Prostate gland (tissue), 2 donors: ENCODE measurements around the gene INPP5K.

ENCODE experiments used
- POLR2A ChIP-seq: fragments of 450-650 bp; IDR thresholded peaks from one replicate; pipeline ENCODE4 v1.6.1; 2016; ENCODE audit warnings: antibody characterized with exemption, mild to moderate bottlenecking
- POLR2AphosphoS5 ChIP-seq: sonication (generic); formaldehyde crosslinking; IDR thresholded peaks from one replicate; pipeline ENCODE4 v1.6.1; 2017; ENCODE audit warnings: antibody characterized with exemption
- TF ChIP-seq, protein P1 (sequence below), 4 experiments: fragments of 200-600 bp in 2 of 4; fragments of 450-650 bp in 2 of 4; sonication (generic) in 2 of 4; IDR thresholded peaks; 1 replicate in 3 of 4; 2 replicates in 1 of 4; pipeline ENCODE4 v1.5.1; 2016 to 2019; ENCODE audit warnings: antibody characterized with exemption in 4 of 4, mild to moderate bottlenecking in 2 of 4, moderate library complexity in 2 of 4

DNA sequence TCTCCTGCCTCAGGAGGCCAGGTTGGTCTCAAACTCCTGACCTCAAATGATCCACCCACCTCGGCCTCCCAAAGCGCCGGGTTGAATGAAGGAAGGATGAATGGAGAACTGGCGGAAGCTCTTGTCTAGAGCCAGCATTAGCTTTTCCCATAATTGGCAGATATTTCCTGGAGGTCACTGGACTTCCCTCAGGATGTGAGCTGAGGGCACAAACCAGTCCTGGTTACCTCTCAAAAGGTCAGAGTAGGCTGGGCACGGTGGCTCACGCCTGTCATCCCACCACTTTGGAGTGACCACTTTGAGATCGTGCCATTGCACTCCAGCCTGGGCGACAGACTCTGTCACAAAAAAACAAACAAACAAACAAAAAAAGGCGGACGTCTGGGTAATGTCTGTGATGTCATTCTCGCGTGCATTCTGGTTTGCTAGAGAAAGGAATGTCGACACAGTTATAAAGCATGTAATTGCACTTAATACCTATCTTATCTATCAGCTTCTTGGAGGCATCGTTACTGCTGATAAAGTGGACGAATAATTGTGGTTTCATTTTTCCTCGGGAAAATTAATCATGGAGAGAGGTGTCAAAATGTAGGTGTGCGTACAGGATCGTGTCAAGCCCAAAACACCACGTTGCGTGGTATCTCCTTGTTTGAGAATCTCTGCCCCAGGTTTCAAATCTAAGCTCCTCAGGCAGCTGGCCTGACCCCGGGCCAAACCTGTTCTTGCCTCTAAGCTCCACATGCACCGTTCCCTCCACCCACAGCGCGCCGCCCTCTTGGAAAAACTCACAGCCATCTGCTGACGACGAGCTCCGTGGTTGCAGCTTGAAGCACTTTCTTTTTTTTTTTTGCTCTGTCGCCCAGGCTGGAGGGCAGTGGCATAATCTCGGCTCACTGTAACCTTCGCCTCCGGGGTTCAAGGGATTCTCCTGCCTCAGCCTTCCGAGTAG is 54.0 kb downstream of the INPP5K start:
- no peak for TF ChIP-seq POLR2A
- TF ChIP-seq, protein P1, sequence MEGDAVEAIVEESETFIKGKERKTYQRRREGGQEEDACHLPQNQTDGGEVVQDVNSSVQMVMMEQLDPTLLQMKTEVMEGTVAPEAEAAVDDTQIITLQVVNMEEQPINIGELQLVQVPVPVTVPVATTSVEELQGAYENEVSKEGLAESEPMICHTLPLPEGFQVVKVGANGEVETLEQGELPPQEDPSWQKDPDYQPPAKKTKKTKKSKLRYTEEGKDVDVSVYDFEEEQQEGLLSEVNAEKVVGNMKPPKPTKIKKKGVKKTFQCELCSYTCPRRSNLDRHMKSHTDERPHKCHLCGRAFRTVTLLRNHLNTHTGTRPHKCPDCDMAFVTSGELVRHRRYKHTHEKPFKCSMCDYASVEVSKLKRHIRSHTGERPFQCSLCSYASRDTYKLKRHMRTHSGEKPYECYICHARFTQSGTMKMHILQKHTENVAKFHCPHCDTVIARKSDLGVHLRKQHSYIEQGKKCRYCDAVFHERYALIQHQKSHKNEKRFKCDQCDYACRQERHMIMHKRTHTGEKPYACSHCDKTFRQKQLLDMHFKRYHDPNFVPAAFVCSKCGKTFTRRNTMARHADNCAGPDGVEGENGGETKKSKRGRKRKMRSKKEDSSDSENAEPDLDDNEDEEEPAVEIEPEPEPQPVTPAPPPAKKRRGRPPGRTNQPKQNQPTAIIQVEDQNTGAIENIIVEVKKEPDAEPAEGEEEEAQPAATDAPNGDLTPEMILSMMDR (IDR thresholded peaks at IDR 0.05), result no peak
- TF ChIP-seq POLR2AphosphoS5, result no peak
